NCI-H2081 (cell line): ENCODE measurements around the gene DTNBP1.
"Not testable (repeated sequence)": the region's sequence is repeated elsewhere in the genome, so short reads cannot be mapped to it uniquely, and the experiment has no call there.

Experiments
- DNase-seq, 2 experiments: peaks; one replicate each; lab custom pipeline; 2025; lab: John Stamatoyannopoulos, UW

Gene DTNBP1

GRCh38 chr6:15556711-15557110 lies 106.1 kb downstream of the DTNBP1 start:
- DNase-seq: no peak

GRCh38 chr6:15555101-15556038 lies 107.5 kb downstream of the DTNBP1 start:
- DNase-seq: no peak

- DNase-seq: no peak
Observed at GRCh38 chr6:15554728-15555100, 108.1 kb downstream of the DTNBP1 start.

- no peak for DNase-seq
Observed at GRCh38 chr6:15553736-15554294, 109.0 kb downstream of the DTNBP1 start.

GRCh38 chr6:15553031-15553430 lies 109.8 kb downstream of the DTNBP1 start:
- no peak for DNase-seq

GRCh38 chr6:15551798-15552197 lies 111.0 kb downstream of the DTNBP1 start:
- DNase-seq: peak; percentile 26 to 73

- DNase-seq: no peak
Observed at GRCh38 chr6:15551262-15551661, 111.6 kb downstream of the DTNBP1 start.

- DNase-seq: no peak
Observed at GRCh38 chr6:15550546-15551123, 112.2 kb downstream of the DTNBP1 start.

GRCh38 chr6:15549371-15549770 lies 113.5 kb downstream of the DTNBP1 start:
- DNase-seq: no peak

GRCh38 chr6:15547400-15547799 lies 115.4 kb downstream of the DTNBP1 start:
- no peak for DNase-seq

GRCh38 chr6:15546591-15546990 lies 116.2 kb downstream of the DTNBP1 start:
- no peak for DNase-seq

GRCh38 chr6:15544321-15544900 lies 118.4 kb downstream of the DTNBP1 start:
- DNase-seq: no peak

GRCh38 chr6:15543332-15543917 lies 119.4 kb downstream of the DTNBP1 start:
- not testable (repeated sequence) for DNase-seq

- DNase-seq: no peak
Observed at GRCh38 chr6:15539722-15540270, 123.0 kb downstream of the DTNBP1 start.

GRCh38 chr6:15538766-15539495 lies 123.9 kb downstream of the DTNBP1 start:
- DNase-seq: no peak

GRCh38 chr6:15538106-15538505 lies 124.7 kb downstream of the DTNBP1 start:
- no peak for DNase-seq

- no peak for DNase-seq
Observed at GRCh38 chr6:15536198-15536955, 126.5 kb downstream of the DTNBP1 start.

- no peak for DNase-seq
Observed at GRCh38 chr6:15535495-15536197, 127.2 kb downstream of the DTNBP1 start.

GRCh38 chr6:15534974-15535373 lies 127.9 kb downstream of the DTNBP1 start:
- DNase-seq: no peak
